GM21529 (cell line): ENCODE data around the gene KTN1.
A peak's percentile ranks its signal among the peaks of the same experiment; 100 is the strongest.

Source experiments
- ATAC-seq: cut with Tn5 transposase; IDR thresholded peaks from one replicate; pipeline ENCODE4 v1.9.1; 2021; ENCODE audit not compliant: unreplicated experiment

The KTN1 gene

GRCh38 chr14:55711175-55711811 is 131.3 kb downstream of the KTN1 start:
- ATAC-seq = no peak

GRCh38 chr14:55712491-55712890 is 132.5 kb downstream of the KTN1 start:
- ATAC-seq = no peak

- ATAC-seq = no peak
These were observed 133.5 kb downstream of the KTN1 start for GRCh38 chr14:55713486-55713885.

GRCh38 chr14:55715889-55716288 is 135.9 kb downstream of the KTN1 start:
- peak; percentile 94 for ATAC-seq

GRCh38 chr14:55717621-55718020 is 137.6 kb downstream of the KTN1 start:
- ATAC-seq = no peak

- ATAC-seq = no peak
These were observed 138.5 kb downstream of the KTN1 start for GRCh38 chr14:55718551-55718950.

GRCh38 chr14:55720796-55721195 is 140.8 kb downstream of the KTN1 start:
- no peak for ATAC-seq

- no peak for ATAC-seq
These were observed 141.3 kb downstream of the KTN1 start for GRCh38 chr14:55721353-55721752.

- no peak for ATAC-seq
These were observed 142.0 kb downstream of the KTN1 start for GRCh38 chr14:55722054-55722453.

- ATAC-seq = peak; percentile 56
These were observed 144.7 kb downstream of the KTN1 start for GRCh38 chr14:55724736-55725135.

- ATAC-seq = no peak
These were observed 150.7 kb downstream of the KTN1 start for GRCh38 chr14:55730592-55731310.

GRCh38 chr14:55731311-55731872 is 151.4 kb downstream of the KTN1 start:
- no peak for ATAC-seq

- ATAC-seq = no peak
These were observed 152.0 kb downstream of the KTN1 start for GRCh38 chr14:55731881-55732498.

GRCh38 chr14:55733599-55733998 is 153.6 kb downstream of the KTN1 start:
- ATAC-seq = no peak
